ENCODE data around the gene DAPK2.

DNA sequence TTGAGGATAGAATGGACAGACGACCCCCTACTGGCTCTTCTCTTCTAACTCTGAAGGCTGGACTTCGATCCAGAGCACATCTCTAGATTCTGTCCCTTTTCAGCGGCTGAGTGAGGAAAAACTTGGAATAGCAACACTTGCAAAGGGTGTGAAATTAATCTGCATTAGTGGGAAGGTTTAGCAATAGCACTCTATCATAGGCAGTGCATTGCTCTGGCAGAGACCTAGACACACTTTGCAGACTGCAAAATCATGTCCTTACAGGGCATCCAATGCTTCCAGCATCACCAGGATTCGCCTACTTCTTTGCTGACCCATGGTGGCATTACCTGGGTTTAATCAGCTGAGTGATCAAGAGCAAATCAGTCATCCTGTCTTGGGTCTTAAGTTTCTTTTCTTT is 43.1 kb downstream of the DAPK2 start:
- TF ChIP-seq, protein P1, sequence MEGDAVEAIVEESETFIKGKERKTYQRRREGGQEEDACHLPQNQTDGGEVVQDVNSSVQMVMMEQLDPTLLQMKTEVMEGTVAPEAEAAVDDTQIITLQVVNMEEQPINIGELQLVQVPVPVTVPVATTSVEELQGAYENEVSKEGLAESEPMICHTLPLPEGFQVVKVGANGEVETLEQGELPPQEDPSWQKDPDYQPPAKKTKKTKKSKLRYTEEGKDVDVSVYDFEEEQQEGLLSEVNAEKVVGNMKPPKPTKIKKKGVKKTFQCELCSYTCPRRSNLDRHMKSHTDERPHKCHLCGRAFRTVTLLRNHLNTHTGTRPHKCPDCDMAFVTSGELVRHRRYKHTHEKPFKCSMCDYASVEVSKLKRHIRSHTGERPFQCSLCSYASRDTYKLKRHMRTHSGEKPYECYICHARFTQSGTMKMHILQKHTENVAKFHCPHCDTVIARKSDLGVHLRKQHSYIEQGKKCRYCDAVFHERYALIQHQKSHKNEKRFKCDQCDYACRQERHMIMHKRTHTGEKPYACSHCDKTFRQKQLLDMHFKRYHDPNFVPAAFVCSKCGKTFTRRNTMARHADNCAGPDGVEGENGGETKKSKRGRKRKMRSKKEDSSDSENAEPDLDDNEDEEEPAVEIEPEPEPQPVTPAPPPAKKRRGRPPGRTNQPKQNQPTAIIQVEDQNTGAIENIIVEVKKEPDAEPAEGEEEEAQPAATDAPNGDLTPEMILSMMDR (IDR thresholded peaks at IDR 0.05; ENCODE audit: low read length): no peak
- TF ChIP-seq EZH2phosphoT487 (IDR thresholded peaks at IDR 0.05; ENCODE audit: low read length) (no peak), EZH2 (optimal IDR thresholded peaks at IDR 0.05; ENCODE audit: low read depth, low read length) (no peak)
